ENCODE results near the gene C4BPB.

The C4BPB gene

DNA sequence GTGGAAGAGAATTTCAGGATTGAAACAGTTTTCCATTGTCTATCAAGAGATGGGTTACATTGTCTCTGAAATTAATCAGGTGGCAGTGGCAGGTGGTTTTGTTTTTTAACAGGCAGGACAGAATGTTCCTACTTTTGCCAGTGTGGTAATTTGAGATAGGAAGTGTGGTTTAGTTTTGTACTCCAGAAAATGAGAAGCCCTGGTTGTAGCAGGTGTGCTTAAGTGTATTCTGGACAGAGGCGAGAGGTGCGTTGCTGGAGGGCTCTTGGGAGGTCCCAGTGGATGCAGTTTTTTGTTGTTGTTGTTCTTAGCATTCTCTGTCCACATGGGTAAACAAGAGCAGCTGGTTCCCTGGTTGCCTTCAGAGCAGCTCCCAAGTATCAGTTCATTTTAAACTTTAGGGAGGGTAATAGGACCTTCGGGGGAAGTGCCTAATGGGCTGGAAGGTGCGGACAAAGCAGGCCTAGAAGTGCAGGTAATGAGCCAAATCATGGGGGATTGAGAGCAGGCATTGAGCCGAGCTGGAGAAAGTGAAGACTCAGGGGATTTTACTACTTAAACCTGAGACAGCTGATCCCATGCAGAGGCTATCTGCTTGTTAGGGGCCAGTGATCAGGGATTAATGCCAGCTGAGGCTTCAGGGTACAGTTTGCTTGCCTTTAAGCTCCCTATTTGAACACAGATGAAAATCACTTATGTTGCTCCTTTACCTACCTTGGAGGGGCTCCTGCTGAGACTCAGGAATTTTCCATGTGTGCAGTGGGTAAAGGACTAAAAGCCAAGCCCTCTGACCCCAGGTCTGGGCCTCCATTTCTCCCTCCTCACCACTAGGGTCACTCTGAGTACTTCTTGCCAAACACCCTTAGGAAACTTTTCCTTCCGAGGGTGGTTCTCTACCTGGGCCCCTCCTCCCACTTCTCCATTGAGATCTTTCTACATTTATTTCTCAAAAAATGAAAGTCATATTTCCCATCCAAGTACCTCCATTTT lies 29.5 kb upstream of the C4BPB start:
- DNase-seq: no peak

DNA sequence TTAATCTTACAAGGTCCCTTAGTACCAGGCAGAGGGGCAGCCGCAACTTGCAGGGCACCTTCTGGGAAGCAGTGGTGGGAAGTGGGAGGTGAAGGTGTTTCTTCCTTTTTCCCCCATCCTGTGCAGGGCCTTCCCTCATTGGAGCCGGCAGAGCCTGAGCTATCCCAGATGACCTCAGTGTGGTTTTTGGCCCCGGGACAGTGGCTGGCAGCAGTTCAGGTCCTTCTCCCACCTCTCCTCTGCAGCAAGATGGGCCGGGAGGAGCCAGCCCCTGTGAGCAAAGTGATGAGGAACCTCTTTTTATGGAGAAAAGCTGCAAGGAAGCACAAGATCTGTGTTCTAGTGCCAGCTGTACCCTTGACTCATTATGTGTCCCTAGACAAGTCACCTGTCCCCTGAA lies 28.8 kb upstream of the C4BPB start:
- DNase-seq: no peak

DNA sequence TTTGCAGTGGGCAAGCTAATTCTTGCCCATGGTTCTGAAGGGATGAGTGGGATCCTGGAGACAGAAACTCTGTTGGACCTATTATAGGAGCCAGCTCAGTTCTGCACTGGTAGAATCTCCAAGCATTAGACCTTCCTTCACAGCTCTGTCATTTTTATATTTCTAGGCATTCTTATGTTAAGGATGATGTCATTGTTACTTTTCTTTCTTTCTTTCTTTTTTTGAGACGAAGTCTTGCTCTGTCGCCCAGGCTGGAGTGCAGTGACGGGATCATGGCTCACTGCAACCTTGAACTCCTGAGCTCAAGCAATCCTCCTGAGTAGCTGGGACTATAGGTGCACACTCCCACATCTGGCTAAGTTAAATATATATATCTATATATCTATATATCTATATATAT lies 28.1 kb upstream of the C4BPB start:
- DNase-seq: no peak

GRCh38 chr1:207062058-207062457 lies 26.6 kb upstream of the C4BPB start:
- no peak for DNase-seq

DNA sequence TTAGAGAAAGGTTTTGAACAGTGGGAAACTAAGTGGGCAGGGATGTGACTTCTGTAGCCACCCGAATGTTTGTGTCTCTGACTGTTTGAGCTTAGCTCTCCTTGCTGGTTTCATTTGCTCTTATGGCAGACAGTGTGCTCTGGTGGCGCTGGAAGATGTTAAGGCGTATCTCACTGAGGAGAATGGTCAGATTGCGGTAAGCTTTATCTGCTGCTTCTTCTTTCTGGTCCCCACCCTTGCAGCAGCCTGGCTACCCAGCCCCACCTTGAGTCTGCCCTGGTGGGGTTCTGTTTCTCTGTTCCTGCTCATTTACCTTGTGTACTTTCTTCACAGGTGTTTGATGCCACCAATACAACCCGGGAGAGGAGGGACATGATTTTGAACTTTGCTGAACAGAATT lies 25.6 kb upstream of the C4BPB start:
- DNase-seq: no peak

- peak in 16 of 51 donors; percentile 5 to 51 (median 15) for DNase-seq
Measured at GRCh38 chr1:207064561-207064960, 24.1 kb upstream of the C4BPB start.

DNA sequence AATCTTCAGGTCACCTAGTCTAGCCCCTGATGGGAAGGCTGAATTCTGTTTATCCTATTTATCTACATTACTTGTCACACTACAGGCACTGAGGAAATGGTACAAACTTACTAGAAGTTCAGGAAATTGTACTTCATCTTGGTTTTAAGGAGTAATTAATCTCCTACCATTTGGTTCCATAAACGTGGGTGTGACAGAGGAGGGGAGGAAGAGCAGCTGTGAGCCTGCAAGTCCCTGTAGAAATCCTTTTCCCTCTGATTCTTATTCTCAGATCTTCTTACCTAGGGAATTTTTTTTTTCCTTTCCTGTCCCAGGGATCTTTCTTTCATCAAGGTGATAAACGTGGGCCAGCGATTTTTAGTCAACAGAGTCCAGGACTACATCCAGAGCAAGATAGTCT lies 21.5 kb upstream of the C4BPB start:
- DNase-seq: no peak

DNA sequence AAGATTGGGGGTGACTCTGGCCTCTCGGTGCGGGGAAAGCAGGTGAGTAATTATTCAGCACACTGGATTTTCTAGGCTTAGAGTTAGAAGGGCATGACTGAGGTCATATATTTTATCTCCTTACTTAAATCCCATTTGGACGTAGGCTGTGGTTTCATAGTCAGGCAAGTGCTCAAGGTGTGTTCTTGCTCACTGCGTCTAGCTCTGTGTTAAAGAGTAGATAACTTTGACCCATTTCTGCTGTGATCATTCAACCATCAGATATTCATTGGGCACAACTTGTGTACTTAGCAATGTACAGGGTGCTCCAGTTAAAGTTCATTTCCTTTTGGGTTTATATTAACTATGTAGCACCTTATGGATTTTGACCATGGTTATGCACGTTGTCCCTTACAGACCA lies 21.0 kb upstream of the C4BPB start:
- no peak for DNase-seq

DNA sequence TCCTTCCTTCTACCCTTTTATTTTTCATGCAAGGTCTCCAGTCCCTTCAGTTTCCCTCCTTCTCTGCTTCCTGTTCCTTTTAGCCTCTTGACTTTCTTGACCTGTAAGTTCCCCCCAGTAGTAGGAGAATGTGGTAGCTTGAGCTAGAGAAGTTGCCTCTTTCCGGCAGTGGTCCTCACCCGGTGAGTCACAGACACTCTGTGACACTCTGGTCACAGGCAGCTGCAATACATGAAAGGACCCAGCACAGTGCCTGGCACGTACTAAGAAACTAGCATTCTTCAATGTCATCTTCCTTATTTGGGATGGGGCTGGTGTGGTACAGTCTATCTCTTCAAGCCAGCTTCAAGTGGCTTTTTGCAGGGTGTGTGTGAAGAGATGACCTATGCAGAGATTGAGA lies 19.6 kb upstream of the C4BPB start:
- no peak for DNase-seq

DNA sequence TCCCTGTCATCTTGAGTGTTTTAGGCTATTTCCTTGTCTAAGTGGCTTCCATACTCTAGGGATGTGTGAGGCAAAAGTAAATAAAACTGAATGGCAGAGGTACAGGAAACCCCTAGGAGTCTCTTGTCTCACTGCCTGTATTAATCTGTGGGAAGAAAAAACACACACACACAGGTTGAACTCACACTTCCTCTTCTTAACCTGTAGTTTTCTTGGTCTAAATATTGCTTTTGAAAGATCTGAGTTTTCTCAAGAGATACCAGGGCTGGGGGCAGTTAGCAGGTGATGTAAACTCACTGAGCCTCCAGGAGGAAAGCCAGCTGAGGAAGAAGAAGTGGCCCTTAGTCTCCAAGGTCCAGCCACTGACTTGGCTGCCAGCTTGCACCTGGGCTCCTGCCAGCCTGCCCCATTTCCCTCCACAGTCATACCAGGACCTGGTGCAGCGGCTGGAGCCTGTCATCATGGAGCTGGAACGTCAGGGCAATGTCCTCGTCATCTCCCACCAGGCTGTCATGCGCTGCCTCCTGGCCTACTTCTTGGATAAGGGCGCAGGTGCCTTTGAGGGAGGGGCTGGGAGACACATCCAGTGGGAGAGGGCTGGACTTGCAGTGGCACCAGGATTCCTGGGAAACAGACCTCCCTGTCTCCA lies 18.7 kb upstream of the C4BPB start:
- peak in 9 of 51 donors; percentile 7 to 53 (median 22) for DNase-seq

DNA sequence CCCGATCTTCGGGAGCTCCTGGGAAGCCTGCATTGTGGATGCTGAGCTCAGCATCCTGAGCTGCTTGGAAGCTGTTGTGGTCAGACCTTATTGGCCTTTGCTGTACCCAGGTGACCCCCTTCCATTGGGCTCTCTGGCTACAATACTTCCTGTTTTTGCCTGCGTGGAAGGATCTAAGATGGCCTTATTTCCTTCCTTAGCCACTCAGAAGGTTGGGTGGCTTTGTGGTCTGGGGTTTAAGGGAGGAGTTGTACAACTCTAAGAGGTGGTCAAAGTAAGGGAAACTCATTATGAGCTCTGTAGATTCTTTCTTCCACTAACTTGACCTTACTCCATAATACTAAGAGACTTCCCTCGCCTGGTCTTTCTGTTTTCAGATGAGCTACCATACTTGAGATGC lies 17.8 kb upstream of the C4BPB start:
- DNase-seq: no peak

DNA sequence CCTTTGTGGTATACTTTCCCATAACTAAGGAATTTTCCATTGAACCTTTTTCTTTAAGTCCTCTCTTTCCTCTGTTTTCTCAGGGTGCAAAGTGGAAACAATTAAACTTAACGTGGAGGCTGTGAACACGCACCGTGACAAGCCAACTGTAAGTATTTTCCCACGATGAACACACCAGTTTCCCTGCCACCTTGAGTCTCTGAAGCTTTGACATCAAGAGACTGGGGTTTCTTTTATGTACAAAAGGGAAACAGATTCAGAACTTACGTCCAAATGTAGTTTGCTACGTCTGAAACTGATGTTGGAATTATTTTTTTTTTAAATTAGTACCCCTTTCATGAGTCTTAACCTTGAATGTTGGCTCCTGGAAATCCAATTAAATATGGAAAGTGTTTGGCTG lies 17.2 kb upstream of the C4BPB start:
- DNase-seq: no peak

- no peak for DNase-seq
Measured at GRCh38 chr1:207072233-207072632, 16.4 kb upstream of the C4BPB start.

GRCh38 chr1:207073906-207074820 lies 14.5 kb upstream of the C4BPB start:
- DNase-seq: no peak

DNA sequence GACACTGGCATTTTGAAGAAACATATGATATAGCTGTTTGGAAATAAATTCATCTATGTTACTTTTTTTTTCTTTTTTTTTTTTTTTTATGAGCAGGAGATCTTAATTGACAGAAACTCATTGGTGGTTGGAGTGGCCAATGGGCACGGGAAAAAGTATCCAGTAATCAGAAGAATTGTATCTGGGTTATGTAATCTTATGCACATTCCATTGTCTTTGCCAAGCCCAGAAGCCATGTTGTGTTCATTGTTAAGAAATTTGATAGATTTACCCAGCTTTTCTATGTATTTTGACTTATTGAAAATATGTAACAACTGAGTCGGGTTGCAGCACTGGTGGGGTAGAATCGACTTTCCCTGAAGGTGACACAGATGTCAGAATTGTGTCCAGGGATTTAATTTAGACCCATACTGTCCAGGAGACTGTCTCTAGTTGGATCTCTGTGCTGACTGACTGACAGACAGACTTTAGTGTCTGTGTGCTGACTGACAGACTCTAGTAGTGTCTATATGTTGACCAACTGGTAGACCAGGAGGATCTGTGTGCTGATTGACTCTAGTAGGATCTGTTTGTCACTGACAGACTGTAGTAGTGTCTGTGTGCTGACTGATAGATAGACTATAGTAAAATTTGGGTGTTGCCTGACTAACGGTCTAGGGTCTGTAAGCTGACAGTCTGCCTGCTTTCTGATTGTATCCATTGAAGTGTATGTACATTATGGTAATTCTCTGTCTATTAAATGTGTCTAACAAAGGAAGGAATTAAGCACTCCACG lies 12.3 kb upstream of the C4BPB start:
- no peak for DNase-seq

DNA sequence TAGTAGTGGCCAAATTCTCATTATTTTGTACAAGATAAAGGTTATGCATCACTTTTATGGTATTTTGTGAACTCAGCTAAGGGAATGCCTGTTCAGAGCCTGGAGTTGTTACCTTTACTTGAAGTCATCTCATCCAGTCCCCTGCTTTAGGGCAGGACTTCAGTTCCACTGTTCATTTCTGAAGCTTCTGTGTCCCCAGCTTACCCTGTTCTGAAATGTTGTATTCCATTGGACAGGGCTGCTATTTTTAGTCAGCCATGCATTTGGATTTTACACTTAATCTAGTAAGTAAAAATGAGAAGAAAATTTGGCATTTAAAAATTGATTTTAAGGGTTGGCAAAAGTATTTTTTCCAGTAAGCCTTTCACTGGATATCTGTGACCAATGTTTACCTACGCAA lies 11.6 kb upstream of the C4BPB start:
- DNase-seq: no peak

DNA sequence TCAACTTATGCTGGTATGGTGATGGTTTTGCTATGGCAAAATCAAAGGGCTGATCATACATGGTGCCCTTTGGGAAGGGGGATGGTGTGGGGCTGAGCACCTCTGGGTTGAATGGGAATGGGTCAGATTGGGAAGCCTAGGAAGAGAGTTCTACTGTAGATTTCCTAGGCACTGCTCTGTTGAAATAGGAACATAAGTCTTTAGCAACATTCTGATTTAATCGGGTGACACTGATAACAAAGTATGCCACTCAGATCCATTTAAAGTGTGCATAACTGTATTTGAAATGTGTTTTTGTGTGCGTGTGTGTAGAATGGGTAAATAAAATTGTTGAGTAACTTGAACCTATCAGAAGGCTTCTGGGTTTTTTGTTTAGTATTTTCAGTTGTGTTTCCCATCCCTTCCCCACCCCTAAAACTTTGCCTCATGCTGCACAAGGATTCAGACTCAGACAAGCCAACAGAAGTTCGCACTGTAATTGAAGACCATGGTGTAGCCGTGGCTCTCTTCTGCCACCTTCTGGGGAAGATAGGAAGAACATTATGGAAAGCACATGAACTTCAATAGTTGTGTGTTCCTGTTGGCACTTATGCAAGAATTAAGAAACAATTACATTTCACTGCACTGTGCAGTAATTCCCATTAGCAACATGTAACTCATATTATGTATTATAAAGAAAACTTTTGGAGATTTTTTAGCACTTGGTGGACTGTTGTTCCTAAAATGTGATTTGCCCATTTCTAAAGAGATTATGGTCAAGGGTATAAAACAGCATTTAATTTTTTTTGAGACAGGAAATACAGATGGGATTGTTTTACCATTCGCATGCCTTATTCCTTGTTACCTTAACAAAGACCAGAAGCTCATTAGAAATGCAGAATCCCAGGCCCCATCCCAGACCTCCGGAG lies 10.9 kb upstream of the C4BPB start:
- DNase-seq: peak in 26 of 51 donors; percentile 4 to 84 (median 36)

- no peak for DNase-seq
Measured at GRCh38 chr1:207078578-207079132, 10.0 kb upstream of the C4BPB start.

DNA sequence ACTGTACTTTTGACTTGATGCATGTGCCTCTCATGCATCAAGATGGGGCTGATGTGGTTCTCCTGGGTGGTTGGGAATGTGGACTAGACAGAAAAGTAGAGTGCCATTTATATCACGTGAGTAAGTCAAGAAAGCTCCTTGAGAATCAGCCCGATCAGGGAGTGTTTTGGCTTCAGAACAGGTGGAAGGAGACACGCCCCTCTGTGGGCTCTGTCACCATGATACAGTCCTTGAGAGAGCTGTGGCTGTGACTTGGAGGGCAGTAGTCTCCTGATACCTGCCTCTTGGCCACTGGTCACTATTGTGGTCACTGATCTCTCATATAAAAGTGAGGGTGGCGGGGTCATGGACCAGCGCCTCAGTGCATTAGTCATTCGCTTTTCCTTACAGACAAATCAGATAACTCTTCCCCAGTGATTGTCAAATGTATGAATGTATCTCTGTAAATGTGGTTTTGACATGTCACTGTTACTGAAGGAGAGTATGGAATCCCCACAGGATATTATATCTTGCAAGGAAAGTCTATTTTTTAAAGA lies 8.9 kb upstream of the C4BPB start:
- DNase-seq: no peak

All from hypothalamus (tissue), 51 donors.